HepG2 (cell line): ENCODE data around the gene FN1. TPM values are rescaled to one million over a fixed set of nuclear protein-coding genes. Genes with fewer than 3 reads are reported as not detected.

Experiments
- ARID3A ChIP-seq: IDR thresholded peaks from 2 replicates; pipeline ENCODE4 v1.6.1; 2012; ENCODE audit warnings: low read depth, low read length, improper control_type of control experiment
- CTCF ChIP-seq: sonication (generic); formaldehyde crosslinking; IDR thresholded peaks from 2 replicates; pipeline ENCODE4 v1.5.0; 2020; ENCODE audit warnings: mild to moderate bottlenecking, missing genetic modification reagents, moderate library complexity
- GATAD1 ChIP-seq: IDR thresholded peaks from 2 replicates; pipeline ENCODE4 v1.6.1; 2016; ENCODE audit warnings: missing genetic modification reagents, missing compliant biosample characterization
- HCFC1 ChIP-seq: fragments of 150-350 bp; IDR thresholded peaks from 2 replicates; pipeline ENCODE4 v1.6.1; 2014; ENCODE audit warnings: low read depth, low read length
- HOXA5 ChIP-seq: sonication (generic); formaldehyde crosslinking; IDR thresholded peaks from 2 replicates; pipeline ENCODE4 v1.4.0; 2020; ENCODE audit warnings: missing genetic modification reagents
- MXI1 ChIP-seq: IDR thresholded peaks from 3 replicates; pipeline ENCODE4 v1.6.1; 2012; ENCODE audit warnings: low read depth, low read length, inconsistent platforms, borderline replicate concordance
- NFIC ChIP-seq: IDR thresholded peaks from 2 replicates; pipeline ENCODE4 v1.6.1; 2012; ENCODE audit warnings: mild to moderate bottlenecking, low read length, inconsistent platforms
- NR2F2 ChIP-seq: IDR thresholded peaks from 2 replicates; pipeline ENCODE4 v1.6.1; 2012; ENCODE audit warnings: low read depth, inconsistent platforms, borderline replicate concordance
- PAF1 ChIP-seq: IDR thresholded peaks from 2 replicates; pipeline ENCODE4 v1.6.1; 2016; ENCODE audit warnings: missing genetic modification reagents, missing compliant biosample characterization
- POLR2AphosphoS2 ChIP-seq: IDR thresholded peaks from 2 replicates; pipeline ENCODE4 v1.6.1; 2011; ENCODE audit warnings: low read depth, low read length, improper control_type of control experiment
- PRMT3 ChIP-seq: sonication (generic); formaldehyde crosslinking; IDR thresholded peaks from 2 replicates; pipeline ENCODE4 v1.8.1; 2022; ENCODE audit warnings: low read depth, mild to moderate bottlenecking, moderate library complexity, missing genetic modification reagents, borderline replicate concordance
- RCOR2 ChIP-seq: IDR thresholded peaks from 2 replicates; pipeline ENCODE4 v1.6.1; 2016; ENCODE audit warnings: missing biosample characterization, missing genetic modification reagents
- RELA ChIP-seq: sonication (generic); formaldehyde crosslinking; IDR thresholded peaks from 2 replicates; pipeline ENCODE4 v1.4.0; 2020; ENCODE audit warnings: missing genetic modification reagents
- SNAPC5 ChIP-seq: sonication (generic); formaldehyde crosslinking; IDR thresholded peaks from 2 replicates; pipeline ENCODE4 v1.8.1; 2023; ENCODE audit warnings: mild to moderate bottlenecking, missing genetic modification reagents, borderline replicate concordance
- STAG1 ChIP-seq: sonication (generic); formaldehyde crosslinking; IDR thresholded peaks from 2 replicates; pipeline ENCODE4 v1.4.0; 2020; ENCODE audit warnings: missing genetic modification reagents
- TARDBP ChIP-seq: sonication (generic); formaldehyde crosslinking; IDR thresholded peaks from 2 replicates; pipeline ENCODE4 v1.8.0; 2022; ENCODE audit warnings: mild to moderate bottlenecking, missing genetic modification reagents
- USF2 ChIP-seq, 2 experiments: sonication (generic) in 1 of 2; formaldehyde crosslinking in 1 of 2; IDR thresholded peaks; 2 replicates each; pipeline versions ENCODE4 v1.5.1 to v1.6.1; 2011 to 2020; ENCODE audit warnings: borderline replicate concordance in 1 of 2, low read depth in 1 of 2, low read length in 1 of 2, mild to moderate bottlenecking in 1 of 2, missing genetic modification reagents in 1 of 2, moderate library complexity in 1 of 2
- ZFP91 ChIP-seq: sonication (generic); formaldehyde crosslinking; IDR thresholded peaks from 2 replicates; pipeline ENCODE4 v1.9.0; 2022; ENCODE audit warnings: missing genetic modification reagents, mild to moderate bottlenecking, borderline replicate concordance
- ZNF235 ChIP-seq: sonication (generic); formaldehyde crosslinking; IDR thresholded peaks from 2 replicates; pipeline ENCODE4 v1.8.1; 2023; ENCODE audit warnings: mild to moderate bottlenecking, missing genetic modification reagents, borderline replicate concordance
- ZNF30 ChIP-seq: sonication (generic); formaldehyde crosslinking; IDR thresholded peaks from 2 replicates; pipeline ENCODE4 v1.5.0; 2020; ENCODE audit warnings: mild to moderate bottlenecking, missing genetic modification reagents
- ZNF891 ChIP-seq: sonication (generic); formaldehyde crosslinking; IDR thresholded peaks from 2 replicates; pipeline ENCODE4 v1.5.0; 2020; ENCODE audit warnings: mild to moderate bottlenecking, missing genetic modification reagents
- ZSCAN9 ChIP-seq: IDR thresholded peaks from 2 replicates; pipeline ENCODE4 v1.6.1; 2016; ENCODE audit warnings: borderline replicate concordance
- polyA plus RNA-seq, 8 experiments: library from polyadenylated mRNA; depleted of rRNA in 3 of 8; stranded (reverse) in 7 of 8; unstranded in 1 of 8; fragments of >200 nt; fragmentation: Illumina TruSeq in 4 of 8; extraction: Trizol in 4 of 8; gene quantifications; 2 replicates each; pipeline versions ENCODE4 v1.2.1 to v1.2.3, GENCODE V29; 2011 to 2016; ENCODE audit warnings: low read depth in 4 of 8, missing spikeins in 1 of 8, mixed read lengths in 1 of 8; ENCODE audit not compliant: insufficient read depth in 1 of 8
- total RNA-seq, 5 experiments: library from RNA; depleted of rRNA; stranded (reverse); fragments of >200 nt; fragmentation: Illumina TruSeq; extraction: Trizol; gene quantifications; 2 replicates each; pipeline ENCODE4 v1.2.3, GENCODE V29; 2016; ENCODE audit warnings: low read depth in 1 of 5

Gene FN1
- total and polyA plus RNA-seq, 2 of the 13 experiments (the other 11 are each of a cell fraction or from before 2014, with no cell fraction given) = 1,847 to 6,471 TPM

GRCh38 chr2:215425021-215425782 lies 10.7 kb downstream of the FN1 start (continued):
- TF ChIP-seq ZSCAN9 = no peak
- TF ChIP-seq RELA (CRISPR knock-in tag) = no peak
- TF ChIP-seq NR2F2 = 0 out of 2 replicates have a peak, but pooled peaks have one; percentile 14
- no peak for TF ChIP-seq USF2 (IDR thresholded peaks at IDR 0.05; ENCODE audit: low read depth, low read length)
- TF ChIP-seq USF2 (CRISPR knock-in tag; IDR thresholded peaks at IDR 0.05; ENCODE audit: borderline replicate concordance) = no peak
- peak; percentile 37; the same call in 1 of the 2 replicates for TF ChIP-seq TARDBP (CRISPR knock-in tag)
- TF ChIP-seq NFIC = 0 out of 2 replicates have a peak, but pooled peaks have one; percentile 27
- 0 out of 2 replicates have a peak, but pooled peaks have one; percentile 46 for TF ChIP-seq SNAPC5 (CRISPR knock-in tag)
- no peak for TF ChIP-seq STAG1 (CRISPR knock-in tag)
- TF ChIP-seq ZNF891 (CRISPR knock-in tag) = no peak
- TF ChIP-seq HOXA5 (CRISPR knock-in tag) = no peak
- TF ChIP-seq POLR2AphosphoS2 = peak; percentile 77
- TF ChIP-seq PRMT3 (CRISPR knock-in tag) = 0 out of 2 replicates have a peak, but pooled peaks have one; percentile 81
- TF ChIP-seq CTCF (CRISPR knock-in tag) = no peak
- no peak for TF ChIP-seq ZNF235 (CRISPR knock-in tag)
- TF ChIP-seq HCFC1 = no peak
- TF ChIP-seq MXI1 = no peak
- no peak for TF ChIP-seq RCOR2 (CRISPR knock-in tag)
- TF ChIP-seq ARID3A = no peak
- TF ChIP-seq PAF1 = peak; percentile 99
- no peak for TF ChIP-seq GATAD1 (CRISPR knock-in tag)
- TF ChIP-seq ZFP91 (CRISPR knock-in tag) = no peak
- no peak for TF ChIP-seq ZNF30 (CRISPR knock-in tag)
